T-helper 1 cell (primary cell): ENCODE measurements around the gene PSD4.

Source experiments
- DNase-seq, 5 donors: peaks; one replicate each; pipeline ENCODE4 v3.0.0-alpha.2; 2012 to 2020

Gene PSD4

DNA sequence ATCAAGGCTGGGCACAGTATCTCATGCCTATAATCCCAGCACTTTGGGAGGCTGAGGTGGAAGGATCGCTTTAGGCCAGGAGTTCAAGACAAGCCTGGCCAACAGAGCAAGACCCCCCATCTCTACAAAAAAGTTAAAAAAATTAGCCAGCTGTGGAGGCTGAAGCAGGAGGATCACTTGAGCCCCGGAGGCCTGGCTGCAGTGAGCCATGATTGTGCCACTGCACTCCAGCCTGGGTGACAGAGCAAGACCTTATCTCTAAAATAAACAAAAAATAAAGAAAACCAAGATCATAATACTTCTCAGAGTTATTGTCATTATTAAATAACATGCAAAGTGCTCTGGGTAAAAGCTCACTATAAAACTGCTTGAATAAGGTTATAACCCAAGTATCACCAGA is 31.5 kb upstream of the PSD4 start:
- no peak for DNase-seq

- DNase-seq: no peak
Measured at GRCh38 chr2:113144259-113144658, 29.5 kb upstream of the PSD4 start.

DNA sequence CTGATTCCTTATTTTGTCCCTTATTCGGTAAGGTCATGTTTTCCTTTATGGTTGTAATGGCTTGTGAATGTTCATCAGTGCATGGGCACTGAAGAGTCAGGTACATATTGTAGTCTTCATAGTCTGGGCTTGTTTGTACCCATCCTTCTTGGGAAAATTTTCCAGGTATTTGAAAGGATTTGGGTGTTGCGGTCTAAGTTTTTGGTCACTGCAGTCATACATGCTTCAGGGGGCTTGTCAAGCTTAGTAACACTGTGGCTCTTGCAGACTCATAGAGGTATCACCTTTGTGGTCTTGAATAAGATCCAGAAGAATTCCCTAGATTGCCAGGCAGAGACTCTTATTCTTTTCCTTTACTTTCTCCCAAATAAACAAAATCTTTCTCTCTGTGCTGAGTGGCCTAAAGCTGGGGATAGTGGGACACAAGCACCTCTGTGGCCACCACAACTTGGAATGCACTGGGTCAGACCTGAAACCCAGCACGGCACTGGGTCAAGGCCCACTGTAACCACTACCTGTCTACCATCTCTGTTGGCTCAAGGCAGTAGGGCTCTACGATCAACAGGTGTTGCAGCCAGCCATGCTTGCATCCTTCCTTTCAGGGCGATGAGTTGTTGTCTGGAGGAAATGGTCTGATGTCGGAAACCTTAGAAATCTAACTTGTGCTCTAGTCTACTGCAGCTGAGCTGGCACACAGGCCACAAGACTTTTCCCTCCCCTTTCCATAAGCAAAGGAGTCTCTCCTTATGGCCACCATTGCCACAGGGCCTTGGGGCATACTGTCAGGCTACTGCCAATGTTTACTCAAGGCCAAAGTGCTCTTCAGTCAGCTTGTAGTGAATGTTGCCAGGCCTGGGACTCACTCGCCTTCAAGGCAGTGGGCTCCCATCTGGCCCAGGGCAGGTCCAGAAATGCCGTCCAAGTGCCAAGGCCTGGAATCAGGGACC is 24.9 kb upstream of the PSD4 start:
- DNase-seq: no peak

DNA sequence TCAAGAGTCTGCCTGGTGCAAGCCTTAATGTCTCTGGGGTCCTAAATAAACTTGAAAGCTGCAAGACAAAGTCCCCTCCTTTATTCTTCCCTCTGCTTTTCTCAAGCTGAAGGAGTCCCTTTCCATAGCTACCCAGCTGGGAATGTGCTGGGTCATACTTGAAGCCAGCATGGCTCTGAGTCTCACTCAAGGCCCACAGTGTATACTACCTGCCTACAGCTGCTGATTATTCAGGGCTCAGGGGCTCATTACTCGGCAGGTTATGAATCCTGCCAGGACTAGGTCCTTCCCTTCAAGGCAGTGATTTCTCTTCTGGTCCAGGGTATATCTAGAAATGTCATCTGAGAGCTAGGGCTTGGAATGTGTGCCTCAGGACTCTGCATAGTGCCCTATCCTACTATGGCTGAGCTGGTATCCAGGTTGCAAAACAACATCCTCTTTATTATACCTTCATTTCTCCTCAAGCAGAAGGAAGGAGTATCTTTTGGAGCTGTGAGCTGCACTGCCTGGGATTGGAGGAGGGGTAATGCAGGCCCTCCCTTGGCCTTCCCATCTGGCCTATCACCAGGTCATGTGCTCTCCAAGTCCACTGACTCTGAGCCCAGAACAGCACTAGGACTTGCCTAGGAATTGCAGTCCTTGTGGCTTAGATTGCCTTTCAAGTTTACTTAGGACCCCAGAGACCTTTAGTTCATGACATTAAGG is 24.1 kb upstream of the PSD4 start:
- DNase-seq: no peak

- no peak for DNase-seq
Measured at GRCh38 chr2:113150258-113150601, 23.5 kb upstream of the PSD4 start.

- no peak for DNase-seq
Measured at GRCh38 chr2:113155331-113155730, 18.4 kb upstream of the PSD4 start.

- no peak for DNase-seq
Measured at GRCh38 chr2:113156278-113157117, 17.3 kb upstream of the PSD4 start.

DNA sequence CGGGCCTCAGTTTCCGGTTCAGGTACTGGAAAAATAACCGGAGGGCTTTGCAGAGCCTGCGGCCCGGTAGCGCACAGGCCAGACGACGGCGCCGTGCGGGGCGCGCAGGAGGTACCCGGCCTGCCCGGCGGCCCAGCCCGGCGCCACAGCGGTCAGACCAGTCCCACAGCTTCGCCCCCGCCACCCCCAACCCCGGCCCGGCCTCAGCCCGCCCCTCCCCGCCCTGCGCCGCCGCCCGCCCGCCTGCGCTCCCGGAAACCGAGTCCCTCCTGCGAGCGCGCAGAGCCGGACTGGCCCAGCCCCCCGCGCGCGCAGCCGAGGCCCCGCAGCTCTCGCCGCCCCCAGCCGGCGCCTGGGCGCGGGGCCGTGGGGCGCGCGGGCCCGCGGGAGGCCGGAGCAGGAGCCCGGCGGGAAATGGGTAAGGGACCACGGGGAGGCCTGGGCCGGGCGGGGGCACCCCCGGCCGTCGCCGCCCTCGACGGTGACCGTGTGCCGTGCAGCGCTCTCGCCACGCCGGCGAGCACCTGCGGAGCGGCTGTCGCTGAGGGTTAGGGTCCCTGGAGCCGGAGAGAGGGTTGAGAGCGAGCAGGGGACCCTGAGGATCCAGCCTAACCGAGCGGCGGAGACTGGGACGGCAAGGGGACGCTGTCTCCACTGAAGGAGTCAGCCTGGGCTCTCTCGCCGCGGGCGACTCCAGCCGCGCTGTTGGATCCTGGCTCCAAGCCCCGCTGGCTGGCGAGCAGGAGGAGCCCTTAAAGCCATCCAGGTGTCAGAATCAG is 16.5 kb upstream of the PSD4 start:
- DNase-seq: peak in 1 of 5 donors; percentile 49

DNA sequence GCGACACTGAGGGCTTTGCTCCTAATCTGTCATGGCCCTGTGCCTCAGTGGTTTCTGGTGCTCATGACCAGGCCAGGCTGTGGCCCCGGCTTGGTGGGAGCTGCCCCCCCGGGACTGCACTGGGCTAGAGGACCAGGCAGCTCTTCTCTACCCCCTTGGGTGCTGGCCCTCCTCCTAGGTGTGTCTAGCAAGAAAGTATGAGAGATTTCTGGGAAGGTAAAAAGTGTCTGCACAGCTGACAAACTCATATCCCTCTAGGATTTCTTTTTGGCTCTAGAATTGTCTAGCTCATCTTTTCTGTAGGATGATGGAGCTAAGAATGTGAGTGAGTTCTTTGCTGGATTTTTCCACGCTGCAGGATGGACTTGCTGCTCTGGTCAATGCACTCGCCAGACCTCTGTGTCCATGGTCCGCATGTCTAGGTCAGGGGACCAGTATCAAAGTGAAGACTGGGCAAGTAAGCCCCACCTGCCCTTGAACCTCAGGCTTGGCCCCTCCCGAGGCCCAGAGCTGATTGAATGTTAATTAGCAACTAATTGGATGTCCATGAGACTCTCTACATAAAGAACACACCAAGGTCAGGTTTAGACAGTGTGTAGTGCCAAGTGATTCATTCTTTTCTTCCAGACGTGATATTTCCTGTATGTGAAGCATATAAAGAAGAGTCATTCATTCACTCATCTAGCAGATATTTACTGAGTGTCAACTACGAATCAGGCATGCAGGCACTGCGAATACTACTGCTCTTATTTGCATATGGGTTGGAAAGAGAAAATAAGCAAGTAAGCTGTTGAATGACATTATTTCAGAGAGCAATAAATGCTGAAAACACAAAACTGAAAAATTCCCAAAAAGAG is 15.6 kb upstream of the PSD4 start:
- DNase-seq: no peak

GRCh38 chr2:113158884-113159553 is 14.8 kb upstream of the PSD4 start:
- no peak for DNase-seq

DNA sequence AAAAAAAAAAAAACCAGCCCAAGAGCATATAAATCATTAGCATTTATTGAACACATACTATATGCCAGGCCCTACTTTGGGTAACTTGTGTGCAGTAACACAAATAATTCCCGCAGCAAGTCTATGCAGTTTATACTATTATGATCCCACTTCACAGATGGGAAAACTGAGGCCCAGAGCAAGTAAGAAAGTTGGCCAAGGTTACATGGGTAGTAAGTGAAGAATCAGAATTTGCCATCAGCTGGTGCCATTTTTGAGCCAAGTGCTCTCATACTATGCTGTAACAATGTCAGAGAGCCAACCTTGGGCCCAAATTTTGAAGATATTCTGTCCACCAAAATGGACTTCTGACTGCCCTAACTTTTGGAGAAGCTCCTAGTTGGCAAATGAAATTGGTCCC is 13.5 kb upstream of the PSD4 start:
- no peak for DNase-seq

GRCh38 chr2:113160962-113161361 is 12.8 kb upstream of the PSD4 start:
- no peak for DNase-seq

DNA sequence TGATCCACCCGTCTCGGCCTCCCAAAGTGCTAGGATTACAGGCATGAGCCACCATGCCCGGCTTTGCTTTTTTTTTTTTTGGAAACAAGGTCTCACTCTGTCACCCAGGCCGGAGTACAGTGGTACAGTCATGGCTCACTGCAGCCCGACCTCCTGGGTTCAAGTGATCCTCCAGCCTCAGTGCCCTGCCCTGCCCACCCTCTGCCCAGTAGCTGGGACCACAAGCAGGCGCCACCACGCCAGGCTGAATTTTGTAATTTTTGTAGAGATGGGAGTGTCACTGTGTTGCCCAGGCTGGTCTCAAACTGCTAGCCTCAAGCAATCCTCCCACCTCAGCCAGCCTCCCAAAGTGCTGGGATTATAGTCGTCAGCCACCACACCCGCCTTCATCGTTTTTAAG is 11.6 kb upstream of the PSD4 start:
- DNase-seq: no peak

DNA sequence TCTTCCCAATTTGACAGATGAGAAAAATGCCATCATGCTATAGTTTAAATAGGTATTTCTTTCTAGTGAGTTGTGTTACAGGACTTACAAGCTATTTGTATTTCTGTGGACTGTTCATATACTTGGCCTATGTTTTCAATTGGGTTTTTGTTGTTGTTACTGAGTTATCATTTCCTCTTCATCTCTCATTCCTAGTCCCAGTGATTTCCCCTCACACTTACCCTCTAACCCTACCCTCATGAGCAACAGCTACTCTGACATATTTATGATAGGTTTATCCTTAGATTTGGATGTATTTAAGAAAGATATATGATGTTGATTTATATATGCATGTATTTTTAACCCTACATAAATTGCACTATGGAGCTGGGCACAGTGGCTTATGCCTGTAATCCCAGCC is 10.9 kb upstream of the PSD4 start:
- no peak for DNase-seq

GRCh38 chr2:113164215-113164929 is 9.4 kb upstream of the PSD4 start:
- DNase-seq: no peak

- no peak for DNase-seq
Measured at GRCh38 chr2:113164930-113165585, 8.7 kb upstream of the PSD4 start.

DNA sequence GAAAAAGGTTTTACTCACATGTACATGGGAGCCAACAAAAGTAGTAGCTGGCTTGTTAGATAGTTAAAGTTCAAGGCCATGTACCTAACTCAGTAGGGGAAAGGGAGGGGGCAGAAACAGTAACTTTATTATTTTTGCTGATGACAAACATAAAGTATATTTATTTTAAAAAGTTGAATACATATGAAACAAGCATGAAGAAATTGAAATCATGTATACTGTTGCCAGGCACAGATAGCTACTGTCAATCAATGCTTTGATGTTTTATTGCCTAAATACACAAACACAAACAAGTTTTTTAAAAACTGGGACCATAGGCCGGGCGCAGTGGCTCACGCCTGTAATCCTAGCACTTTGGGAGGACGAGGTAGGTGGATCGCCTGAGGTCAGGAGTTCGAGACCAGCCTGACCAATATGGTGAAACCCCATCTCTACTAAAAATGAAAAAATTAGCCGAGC is 7.6 kb upstream of the PSD4 start:
- DNase-seq: no peak

GRCh38 chr2:113167115-113167932 is 6.4 kb upstream of the PSD4 start:
- peak in 1 of 5 donors; percentile 53 for DNase-seq

DNA sequence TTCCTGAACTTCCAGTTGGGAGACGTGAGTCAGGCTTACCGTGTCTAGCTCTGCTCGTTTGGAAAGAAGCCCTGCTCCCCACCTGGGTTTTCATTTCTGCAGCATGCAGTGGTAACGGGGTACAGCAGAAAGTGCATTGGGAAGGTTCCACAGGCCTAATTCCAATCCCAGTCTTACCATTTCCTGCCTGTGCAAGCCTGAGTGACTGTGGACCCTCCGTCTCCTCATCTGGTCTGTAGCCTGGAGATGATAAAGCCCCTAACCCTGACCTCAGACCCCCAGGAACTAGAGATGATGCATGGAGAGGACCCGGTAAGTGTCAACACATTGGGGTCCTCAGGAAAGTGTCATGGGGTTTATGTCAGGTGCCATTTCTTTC is 5.8 kb upstream of the PSD4 start:
- no peak for DNase-seq
